Mesenchymal stem cell (in vitro differentiated cells and primary cell): Measurements from ENCODE around the gene MEPCE.
A peak's percentile ranks its signal among the peaks of the same experiment; 100 is the strongest.

Experiments used
- DNase-seq: peaks from one replicate; pipeline ENCODE4 v3.0.0-alpha.2; 2013
- H2AFZ ChIP-seq: one replicate; pipeline ENCODE4 v1.6.1; 2013; ENCODE audit warnings: low read depth, mild to moderate bottlenecking, control low read depth, inconsistent platforms, low read length, moderate library complexity
- H2AK5ac ChIP-seq: 2 replicates; pipeline ENCODE4 v1.6.1; 2013; ENCODE audit warnings: low read length, moderate library complexity, mild to moderate bottlenecking, inconsistent platforms; ENCODE audit not compliant: severe bottlenecking
- H2BK120ac ChIP-seq: one replicate; pipeline ENCODE4 v1.6.1; 2013; ENCODE audit warnings: low read depth, mild to moderate bottlenecking, inconsistent platforms, low read length, moderate library complexity
- H2BK12ac ChIP-seq, 2 experiments: one replicate each; pipeline ENCODE4 v1.6.1; 2013; ENCODE audit warnings: inconsistent platforms in 2 of 2, low read length in 2 of 2, mild to moderate bottlenecking in 2 of 2, moderate library complexity in 2 of 2, control low read depth in 1 of 2
- H2BK15ac ChIP-seq: one replicate; pipeline ENCODE4 v1.6.1; 2013; ENCODE audit warnings: mild to moderate bottlenecking, low read depth, inconsistent platforms; ENCODE audit not compliant: poor library complexity, severe bottlenecking
- H2BK5ac ChIP-seq: 2 replicates; pipeline ENCODE4 v1.6.1; 2013; ENCODE audit warnings: low read depth, mild to moderate bottlenecking, low read length, control low read depth, inconsistent platforms; ENCODE audit not compliant: poor library complexity, severe bottlenecking
- H3K14ac ChIP-seq, 2 experiments: one replicate each; pipeline ENCODE4 v1.6.1; 2013; ENCODE audit warnings: inconsistent platforms in 2 of 2, low read length in 2 of 2, control low read depth in 1 of 2, mild to moderate bottlenecking in 1 of 2, moderate library complexity in 1 of 2
- H3K18ac ChIP-seq, 2 experiments: one replicate each; pipeline ENCODE4 v1.6.1; 2013; ENCODE audit warnings: inconsistent platforms in 2 of 2, low read length in 2 of 2, control low read depth in 1 of 2, low read depth in 1 of 2, mild to moderate bottlenecking in 1 of 2
- H3K23ac ChIP-seq, 2 experiments: one replicate each; pipeline ENCODE4 v1.6.1; 2013; ENCODE audit warnings: inconsistent platforms in 2 of 2, low read length in 2 of 2, mild to moderate bottlenecking in 2 of 2, moderate library complexity in 2 of 2, control low read depth in 1 of 2
- H3K27ac ChIP-seq: 2 replicates; pipeline ENCODE4 v1.5.1; 2013; ENCODE audit warnings: mild to moderate bottlenecking, moderate library complexity, low read length, control low read depth, inconsistent platforms; ENCODE audit not compliant: poor library complexity, severe bottlenecking
- H3K27me3 ChIP-seq, 2 experiments: 2 replicates each; pipeline versions ENCODE4 v1.6.1 to v1.7.0; 2013; ENCODE audit warnings: low read length in 2 of 2, mild to moderate bottlenecking in 2 of 2, moderate library complexity in 2 of 2, control low read depth in 1 of 2, inconsistent platforms in 1 of 2; ENCODE audit not compliant: control insufficient read depth in 1 of 2, insufficient read depth in 1 of 2
- H3K36me3 ChIP-seq, 2 experiments: 2 replicates each; pipeline versions ENCODE4 v1.6.1 to v1.7.0; 2013; ENCODE audit warnings: low read length in 2 of 2, control low read depth in 1 of 2, inconsistent platforms in 1 of 2, low read depth in 1 of 2, mild to moderate bottlenecking in 1 of 2; ENCODE audit not compliant: insufficient read depth in 2 of 2, control insufficient read depth in 1 of 2
- H3K4ac ChIP-seq, 2 experiments: one replicate each; pipeline ENCODE4 v1.6.1; 2013; ENCODE audit warnings: inconsistent platforms in 2 of 2, low read length in 2 of 2, mild to moderate bottlenecking in 2 of 2, moderate library complexity in 2 of 2, control low read depth in 1 of 2, low read depth in 1 of 2
- H3K4me1 ChIP-seq: 2 replicates; pipeline ENCODE4 v1.6.1; 2013; ENCODE audit warnings: low read depth, low read length, control low read depth; ENCODE audit not compliant: control insufficient read depth, insufficient read depth
- H3K4me2 ChIP-seq: 2 replicates; pipeline ENCODE4 v1.6.1; 2013; ENCODE audit warnings: low read length, mild to moderate bottlenecking, inconsistent platforms; ENCODE audit not compliant: poor library complexity, severe bottlenecking
- H3K4me3 ChIP-seq, 2 experiments: 2 replicates each; pipeline versions ENCODE4 v1.5.1 to v1.7.0; 2013; ENCODE audit warnings: low read length in 2 of 2, mild to moderate bottlenecking in 2 of 2, control low read depth in 1 of 2, low read depth in 1 of 2; ENCODE audit not compliant: insufficient read depth in 1 of 2
- H3K79me1 ChIP-seq: replicated peaks from 2 replicates; pipeline ENCODE4 v1.6.1; 2013; ENCODE audit warnings: mild to moderate bottlenecking, control low read depth, low read length, inconsistent platforms; ENCODE audit not compliant: poor library complexity, severe bottlenecking
- H3K9ac ChIP-seq: 2 replicates; pipeline ENCODE4 v1.7.0; 2013; ENCODE audit warnings: mild to moderate bottlenecking, low read length, moderate library complexity
- H3K9me3 ChIP-seq: 2 replicates; pipeline ENCODE4 v1.7.0; 2013; ENCODE audit warnings: mild to moderate bottlenecking, low read length; ENCODE audit not compliant: control insufficient read depth
- H4K8ac ChIP-seq: one replicate; pipeline ENCODE4 v1.6.1; 2013; ENCODE audit warnings: inconsistent platforms, mild to moderate bottlenecking, low read length, moderate library complexity
- H4K91ac ChIP-seq: one replicate; pipeline ENCODE4 v1.6.1; 2013; ENCODE audit warnings: mild to moderate bottlenecking, low read length, inconsistent platforms
- WGBS: methylation state at CpG from one replicate; pipeline ENCODE4 v1.1.7; 2013; ENCODE audit warnings: mixed read lengths; 5-methylcytosine and 5-hydroxymethylcytosine counted together

Gene MEPCE

GRCh38 chr7:100457033-100457432 is 27.4 kb downstream of the MEPCE start:
- no peak overlapping the region for H3K4me3 ChIP-seq
- H3K4me2 ChIP-seq = no peak overlapping the region

GRCh38 chr7:100464210-100464660 is 34.6 kb downstream of the MEPCE start, which contains the start of gene SPACDR:
Gene SPACDR (minus strand): TSS chr7:100464260. CDS start chr7:100464025, 235 bp downstream.
- Histone ChIP-seq H4K8ac (peak within 1 kb of the TSS; percentile 47), H3K14ac (peak within 1 kb of the TSS in 1 of 2 experiments; percentile 64), H3K9me3 (no peaks in the 10 kb centered on the region), H3K4ac (no peak within 1 kb of the TSS), H2BK12ac (no peak within 1 kb of the TSS), H2BK5ac (no peak within 1 kb of the TSS), H2BK15ac (no peak within 1 kb of the TSS), H3K9ac (peak within 1 kb of the TSS; percentile 38), H3K27me3 (no peaks in the 10 kb centered on the region), H2AFZ (no peak within 1 kb of the TSS), H3K18ac (peak within 1 kb of the TSS in 1 of 2 experiments; percentile 9), H3K4me3 (no peak within 1 kb of the TSS), H3K79me1 (peaks cover 17% of the 10 kb centered on the region), H3K4me2 (no peak within 1 kb of the TSS), H3K23ac (peak within 1 kb of the TSS in 1 of 2 experiments; percentile 1), H3K27ac (no peak within 1 kb of the TSS), H3K36me3 (peaks cover 41 to 44% of the 10 kb centered on the region in 2 experiments), H2BK120ac (peak within 1 kb of the TSS; percentile 0), H4K91ac (no peak within 1 kb of the TSS), H2AK5ac (no peak within 1 kb of the TSS), H3K4me1 (peaks cover 16% of the 10 kb centered on the region)
- WGBS = 65% methylated on average over 7 of the region's 7 CpGs
- no peak for DNase-seq

More at GRCh38 chr7:100457033-100457432, 27.4 kb downstream of the MEPCE start:
- Histone ChIP-seq H3K27ac (no peak overlapping the region), H3K23ac (no peak overlapping the region), H4K8ac (no peak overlapping the region), H3K4ac (no peak overlapping the region), H3K18ac (no peak overlapping the region), H2BK5ac (no peak overlapping the region), H2BK120ac (no peak overlapping the region), H2AFZ (no peak overlapping the region), H2BK12ac (no peak overlapping the region), H3K27me3 (no peaks in the 10 kb centered on the region), H3K36me3 (peaks cover 19 to 34% of the 10 kb centered on the region in 2 experiments), H2AK5ac (no peak overlapping the region), H3K14ac (no peak overlapping the region), H2BK15ac (no peak overlapping the region), H3K9me3 (no peaks in the 10 kb centered on the region), H4K91ac (no peak overlapping the region), H3K79me1 (no peaks in the 10 kb centered on the region), H3K9ac (no peak overlapping the region), H3K4me1 (peaks cover 2% of the 10 kb centered on the region)
- no peak for DNase-seq
- WGBS = 92% methylated on average over 6 of the region's 6 CpGs

- WGBS = 100% methylated on average over 2 of the region's 2 CpGs
- no peak overlapping the region for H2AFZ ChIP-seq
- H2BK5ac ChIP-seq = no peak overlapping the region
- no peak overlapping the region for H3K14ac ChIP-seq
- H3K4me1 ChIP-seq = peaks cover 20% of the 10 kb centered on the region
- H4K8ac ChIP-seq = no peak overlapping the region
- H3K36me3 ChIP-seq = peaks cover 40 to 46% of the 10 kb centered on the region in 2 experiments
- H3K27ac ChIP-seq = no peak overlapping the region
- H2BK12ac ChIP-seq = no peak overlapping the region
- DNase-seq = no peak
- no peaks in the 10 kb centered on the region for H3K27me3 ChIP-seq
- H2BK15ac ChIP-seq = no peak overlapping the region
- H3K4me2 ChIP-seq = no peak overlapping the region
- H2BK120ac ChIP-seq = no peak overlapping the region
- no peak overlapping the region for H3K4ac ChIP-seq
- H3K23ac ChIP-seq = no peak overlapping the region
- no peaks in the 10 kb centered on the region for H3K9me3 ChIP-seq
- no peak overlapping the region for H4K91ac ChIP-seq
- no peak overlapping the region for H2AK5ac ChIP-seq
- no peak overlapping the region for H3K4me3 ChIP-seq
- no peak overlapping the region for H3K18ac ChIP-seq
- H3K9ac ChIP-seq = peak overlapping the region; percentile 38
- peaks cover 20% of the 10 kb centered on the region for H3K79me1 ChIP-seq
Observed at GRCh38 chr7:100464791-100465190, 35.2 kb downstream of the MEPCE start.

GRCh38 chr7:100465299-100465698 is 35.7 kb downstream of the MEPCE start:
- H3K23ac ChIP-seq = no peak overlapping the region
- H2BK120ac ChIP-seq = no peak overlapping the region
- no peak overlapping the region for H3K4me3 ChIP-seq
- no peak for DNase-seq
- no peak overlapping the region for H2BK5ac ChIP-seq
- H3K27me3 ChIP-seq = no peaks in the 10 kb centered on the region
- H3K27ac ChIP-seq = no peak overlapping the region
- H4K91ac ChIP-seq = no peak overlapping the region
- H3K14ac ChIP-seq = no peak overlapping the region
- peak overlapping the region; percentile 38 for H3K9ac ChIP-seq
- H4K8ac ChIP-seq = peak overlapping the region; percentile 40
- no peak overlapping the region for H3K4me2 ChIP-seq
- peaks cover 20% of the 10 kb centered on the region for H3K4me1 ChIP-seq
- H3K9me3 ChIP-seq = no peaks in the 10 kb centered on the region
- H3K4ac ChIP-seq = no peak overlapping the region
- H2AK5ac ChIP-seq = no peak overlapping the region
- H3K79me1 ChIP-seq = peaks cover 20% of the 10 kb centered on the region
- H3K36me3 ChIP-seq = peaks cover 41 to 51% of the 10 kb centered on the region in 2 experiments
- WGBS = 73% methylated on average over 6 of the region's 8 CpGs
- no peak overlapping the region for H2BK12ac ChIP-seq
- no peak overlapping the region for H3K18ac ChIP-seq
- H2BK15ac ChIP-seq = no peak overlapping the region
- H2AFZ ChIP-seq = no peak overlapping the region
